ENCODE results near the gene SLIT1.
"Not testable (repeated sequence)": the region's sequence is repeated elsewhere in the genome, so short reads cannot be mapped to it uniquely, and the experiment has no call there.

Gene SLIT1

GRCh38 chr10:97046456-97047082 lies 139.2 kb downstream of the SLIT1 start:
- no peak for DNase-seq (ENCODE audit: low read depth in 2 of 2)

GRCh38 chr10:97043563-97043855 lies 142.2 kb downstream of the SLIT1 start:
- no peak for DNase-seq (ENCODE audit: low read depth in 2 of 2)

DNA sequence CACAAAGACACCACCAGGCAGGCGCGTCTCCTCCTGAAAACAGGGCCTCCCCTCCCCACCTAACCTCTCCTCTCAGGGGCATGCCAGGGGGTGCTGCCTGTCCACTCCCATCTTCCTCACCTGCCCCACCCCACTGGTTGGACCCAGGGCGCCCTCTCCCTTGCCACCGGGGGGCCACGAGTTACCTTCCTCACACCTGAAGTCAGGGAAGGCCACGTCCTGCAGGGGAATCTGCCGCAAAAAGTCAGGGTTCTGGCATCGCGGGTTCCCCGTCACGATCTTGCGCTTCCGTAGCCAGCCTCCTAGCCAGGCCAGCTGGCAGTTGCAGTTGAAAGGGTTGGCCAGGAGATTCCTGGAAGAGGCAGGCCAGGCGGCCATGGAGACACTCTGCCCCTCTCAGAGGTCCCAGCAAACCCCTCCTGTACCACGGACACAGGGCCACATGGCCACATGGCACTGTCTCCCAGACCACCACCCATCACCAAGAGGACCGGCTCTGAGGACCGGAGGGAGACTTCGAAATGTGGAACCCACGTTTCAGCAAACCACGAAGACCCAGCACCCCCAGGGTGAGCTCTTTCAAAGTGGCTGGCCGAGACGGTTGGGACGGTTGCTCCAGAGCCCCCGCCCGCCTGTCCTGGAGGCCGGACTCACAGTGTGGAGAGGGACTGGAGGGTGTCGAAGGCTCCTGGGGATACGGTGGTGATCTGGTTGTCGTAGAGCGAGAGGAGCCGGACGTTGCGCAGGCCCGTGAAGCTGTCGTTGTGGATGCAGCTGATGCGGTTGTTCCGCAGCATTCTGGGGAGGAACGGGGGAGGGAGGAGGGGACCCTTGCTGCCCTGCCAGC lies 142.8 kb downstream of the SLIT1 start:
- DNase-seq (ENCODE audit: low read depth in 2 of 2) = no peak

DNA sequence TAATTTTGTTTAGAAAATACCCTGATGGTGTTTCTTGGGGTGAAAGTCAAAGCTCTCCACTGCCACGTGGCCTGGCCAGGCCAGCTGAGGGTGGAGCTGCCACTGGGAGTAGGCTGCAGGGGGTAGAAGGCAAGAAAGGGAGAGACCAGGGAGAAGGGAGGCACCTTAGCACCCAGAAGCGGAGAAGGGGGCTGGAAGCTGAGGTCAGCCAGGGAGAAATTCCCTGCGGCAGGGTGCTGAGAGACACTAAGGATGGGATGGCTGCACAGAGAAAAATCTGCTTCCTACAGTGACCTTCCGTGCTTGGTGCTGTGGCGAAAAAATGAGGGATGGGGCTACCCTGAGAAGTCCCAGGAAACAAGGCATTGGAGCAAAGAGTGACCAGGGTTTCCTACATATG lies 143.7 kb downstream of the SLIT1 start:
- no peak for DNase-seq (ENCODE audit: low read depth in 2 of 2)

DNA sequence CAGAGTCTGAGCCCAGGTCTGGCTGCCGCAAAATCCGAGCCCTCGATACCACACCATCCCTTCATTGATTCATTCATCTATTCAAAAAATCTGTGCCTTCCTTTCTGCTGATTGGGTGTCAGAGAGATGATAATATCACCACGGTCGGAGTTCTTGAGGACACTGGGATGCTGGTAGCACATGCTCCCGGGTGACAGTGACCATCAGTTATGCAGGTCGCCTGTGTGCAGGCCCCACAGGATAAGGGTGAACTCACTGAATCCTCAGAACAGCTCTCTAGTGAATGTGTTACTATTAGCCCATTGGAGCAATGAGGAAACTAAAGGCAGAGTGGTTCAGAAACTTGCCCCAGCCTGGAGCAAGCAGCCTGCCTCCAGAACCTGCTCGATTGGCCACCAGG lies 145.1 kb downstream of the SLIT1 start:
- DNase-seq (ENCODE audit: low read depth in 2 of 2) = no peak

DNA sequence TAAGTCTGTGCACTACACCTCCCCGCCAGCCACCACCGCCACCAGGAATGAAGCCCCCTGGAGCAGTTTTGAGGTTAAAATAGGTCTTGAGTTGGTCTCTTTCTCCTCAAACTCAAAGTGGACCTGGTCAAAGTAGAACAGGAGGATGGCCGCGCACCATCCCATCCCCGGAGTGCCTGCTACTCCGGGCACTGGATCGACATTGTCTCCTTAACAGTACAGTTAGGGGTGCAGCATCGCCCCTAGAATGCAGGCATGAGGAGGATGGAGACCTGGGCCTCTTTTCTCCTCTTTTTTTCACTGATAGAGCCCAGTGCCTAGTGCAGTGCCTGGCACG lies 145.5 kb downstream of the SLIT1 start:
- no peak for DNase-seq (ENCODE audit: low read depth in 2 of 2)

DNA sequence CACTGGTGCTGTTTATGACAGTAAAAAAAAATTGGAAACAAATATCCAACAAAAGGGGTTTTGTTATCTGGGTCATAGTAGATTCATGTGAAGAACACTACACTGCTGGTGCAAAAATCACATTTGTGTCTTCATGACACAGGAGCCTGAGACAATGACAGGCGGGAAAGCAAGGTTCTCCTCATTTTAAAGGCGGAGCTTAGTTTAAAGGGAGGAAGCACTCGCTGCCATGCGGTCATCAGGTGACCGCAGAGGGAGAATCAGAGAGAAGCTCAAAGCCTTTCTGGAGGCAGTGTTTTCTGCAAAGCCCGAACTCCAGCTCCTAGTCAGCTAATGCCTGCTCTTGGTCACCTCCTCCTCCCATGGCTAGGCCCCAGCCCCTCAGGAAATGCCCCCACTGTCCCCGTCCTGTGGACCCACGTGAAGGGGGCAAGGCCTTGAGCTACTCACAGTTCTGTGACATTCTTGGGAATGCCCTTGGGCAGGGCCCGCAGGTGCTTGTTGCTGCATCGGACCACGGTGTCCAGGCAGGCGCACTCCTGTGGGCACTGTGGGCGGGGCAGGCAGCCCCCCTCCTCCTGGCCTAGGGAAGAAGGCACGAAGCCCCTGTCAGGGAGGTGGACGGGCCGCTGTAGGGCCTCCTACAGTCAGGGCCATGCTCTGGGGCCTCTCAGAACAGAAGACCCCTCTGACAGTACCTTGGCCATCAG lies 146.1 kb downstream of the SLIT1 start:
- no peak for DNase-seq (ENCODE audit: low read depth in 2 of 2)

GRCh38 chr10:97038688-97039087 lies 147.1 kb downstream of the SLIT1 start:
- DNase-seq (ENCODE audit: low read depth in 2 of 2) = no peak

- DNase-seq (ENCODE audit: low read depth in 2 of 2) = peak; percentile 59 to 60
Observed at GRCh38 chr10:97037365-97038361, 148.1 kb downstream of the SLIT1 start.

- no peak for DNase-seq (ENCODE audit: low read depth in 2 of 2)
Observed at GRCh38 chr10:97034958-97035769, 150.6 kb downstream of the SLIT1 start.

DNA sequence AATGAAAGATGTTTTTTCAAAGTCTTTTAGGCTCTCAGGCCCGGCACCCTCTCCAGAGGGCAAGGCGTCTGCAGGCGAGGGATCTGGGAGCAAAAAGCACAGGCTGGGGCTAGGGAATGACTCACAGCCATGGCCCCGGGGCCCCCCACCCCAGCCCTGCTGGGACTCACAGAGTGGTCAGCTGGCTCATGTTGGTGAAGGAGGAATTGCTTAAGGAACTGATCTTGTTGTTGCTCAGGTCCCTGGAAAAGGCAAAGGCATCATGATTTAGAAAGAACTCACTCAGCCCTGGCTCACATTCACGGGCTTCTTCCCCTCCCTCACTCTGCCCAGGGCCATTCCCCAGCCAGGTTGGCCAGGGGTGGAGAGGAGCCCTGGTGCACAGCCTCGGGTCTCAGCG lies 151.5 kb downstream of the SLIT1 start:
- no peak for DNase-seq (ENCODE audit: low read depth in 2 of 2)

DNA sequence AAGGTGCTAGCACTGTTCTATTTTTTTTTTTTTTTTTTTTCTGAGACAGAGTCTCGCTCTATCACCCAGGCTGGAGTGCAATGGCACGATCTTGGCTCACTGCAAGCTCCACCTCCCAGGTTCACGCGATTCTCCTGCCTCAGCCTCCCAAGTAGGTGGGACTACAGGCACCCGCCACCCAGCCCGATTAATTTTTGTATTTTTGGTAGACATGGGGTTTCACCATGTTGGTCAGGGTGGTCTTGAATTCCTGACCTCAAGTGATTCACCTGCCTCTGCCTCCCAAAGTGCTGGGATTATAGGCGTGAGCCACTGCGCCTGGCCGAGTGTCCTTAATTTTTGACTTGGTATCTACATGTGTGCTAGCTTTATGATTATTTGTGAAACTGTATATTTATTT lies 151.9 kb downstream of the SLIT1 start:
- DNase-seq (ENCODE audit: low read depth in 2 of 2) = not testable (repeated sequence)

- DNase-seq (ENCODE audit: low read depth in 2 of 2) = no peak
Observed at GRCh38 chr10:97032624-97033023, 153.1 kb downstream of the SLIT1 start.

GRCh38 chr10:97031459-97031858 lies 154.3 kb downstream of the SLIT1 start:
- no peak for DNase-seq (ENCODE audit: low read depth in 2 of 2)

GRCh38 chr10:97030894-97031293 lies 154.9 kb downstream of the SLIT1 start:
- DNase-seq (ENCODE audit: low read depth in 2 of 2) = no peak

DNA sequence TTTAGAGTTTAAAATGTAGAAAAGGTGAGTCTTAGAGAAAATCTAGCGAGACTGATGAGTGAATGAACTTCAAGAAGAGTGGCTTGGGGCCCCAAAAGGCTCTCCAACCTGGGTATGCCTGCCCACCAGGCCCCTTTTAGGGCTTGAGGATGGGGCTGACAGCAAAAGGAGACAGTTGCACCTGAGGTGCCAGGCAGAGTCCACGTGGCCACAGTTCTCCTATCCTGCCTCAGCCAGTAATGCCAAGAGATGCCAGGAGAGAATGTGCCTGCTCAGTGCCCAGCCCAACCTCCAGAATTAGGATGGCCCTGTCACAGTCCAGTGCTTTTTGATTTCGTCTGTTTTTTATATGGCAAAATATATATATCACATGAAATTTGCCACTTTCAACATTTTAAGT lies 156.5 kb downstream of the SLIT1 start:
- DNase-seq (ENCODE audit: low read depth in 2 of 2) = no peak

- no peak for DNase-seq (ENCODE audit: low read depth in 2 of 2)
Observed at GRCh38 chr10:97028832-97029178, 157.0 kb downstream of the SLIT1 start.

DNA sequence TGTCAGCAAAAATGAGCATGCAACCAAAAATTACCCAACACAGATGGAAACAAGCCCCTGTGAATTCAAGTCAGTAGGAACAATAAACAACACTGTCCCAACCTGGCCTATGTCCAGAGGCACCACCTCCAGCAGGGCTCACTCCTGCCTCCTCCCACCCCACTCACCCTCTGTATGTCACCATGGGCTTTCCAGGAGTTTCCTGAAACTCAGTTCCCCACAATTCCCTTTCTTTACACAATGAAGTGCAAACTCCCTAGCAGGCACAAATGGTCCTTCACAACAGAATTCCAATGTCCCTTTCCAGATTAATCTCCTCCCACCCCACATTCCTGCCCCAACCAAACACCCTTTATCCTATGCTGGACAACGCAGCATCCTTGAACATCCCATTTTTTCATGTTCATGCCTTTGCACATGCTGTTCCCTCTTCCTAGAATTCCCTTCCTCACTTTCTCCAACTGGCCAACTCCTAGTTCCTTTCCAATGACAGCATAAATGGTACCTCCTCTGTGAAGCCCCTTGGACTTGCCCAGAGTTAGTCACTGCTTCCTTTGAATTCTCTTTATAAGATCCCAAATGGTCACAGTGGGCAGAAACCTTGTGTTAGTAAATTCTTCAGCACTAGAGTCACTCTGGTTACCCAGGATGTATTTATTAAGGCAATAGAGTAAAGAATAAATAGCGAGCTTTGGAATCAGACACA lies 157.5 kb downstream of the SLIT1 start:
- DNase-seq (ENCODE audit: low read depth in 2 of 2) = no peak

GRCh38 chr10:97025613-97026242 lies 160.0 kb downstream of the SLIT1 start:
- no peak for DNase-seq (ENCODE audit: low read depth in 2 of 2)

Data from fibroblast of skin of left quadriceps (primary cell).